GM12892 (cell line): ENCODE data around the gene PIGC.

Experiments
- POLR2A ChIP-seq: IDR thresholded peaks from 2 replicates; pipeline ENCODE4 v1.6.1; 2011; ENCODE audit warnings: low read depth, low read length, control low read depth
- POLR2AphosphoS5 ChIP-seq: IDR thresholded peaks from 2 replicates; pipeline ENCODE4 v1.6.1; 2011; ENCODE audit warnings: low read depth, low read length, control low read depth

DNA sequence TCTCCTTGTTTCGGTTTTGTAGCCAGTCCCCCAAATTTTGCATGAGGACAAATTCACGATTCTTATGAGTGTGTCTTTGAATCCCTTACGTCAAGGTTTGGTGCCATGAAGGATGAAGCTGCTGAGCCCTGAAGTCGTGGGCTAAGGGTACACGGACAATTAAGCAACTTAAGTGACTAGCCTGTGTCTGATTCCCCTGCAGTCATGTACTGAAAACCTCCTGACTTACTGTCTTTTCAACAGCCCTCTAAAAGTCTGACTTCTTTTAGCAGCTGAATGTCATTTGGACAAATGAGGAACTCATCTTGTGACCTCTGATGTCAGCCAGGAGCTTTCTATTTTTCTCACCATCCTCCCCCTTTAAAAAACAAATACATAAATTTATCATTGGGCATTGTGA lies 50.5 kb downstream of the PIGC start:
- TF ChIP-seq POLR2AphosphoS5 (no peak), POLR2A (no peak)
